GM03348 (cell line): ENCODE results near the gene HS1BP3.
A peak's percentile ranks its signal among the peaks of the same experiment; 100 is the strongest.

ENCODE experiments used
- DNase-seq: peaks from one replicate; pipeline ENCODE4 v3.0.0; 2012; ENCODE audit warnings: low spot score

HS1BP3 gene

GRCh38 chr2:20629581-20630171 lies 21.2 kb downstream of the HS1BP3 start:
- no peak for DNase-seq

GRCh38 chr2:20629181-20629580 lies 21.7 kb downstream of the HS1BP3 start:
- no peak for DNase-seq

GRCh38 chr2:20627712-20628380 lies 23.1 kb downstream of the HS1BP3 start:
- no peak for DNase-seq

- DNase-seq, result no peak
Measured at GRCh38 chr2:20626698-20627513, 24.0 kb downstream of the HS1BP3 start.

GRCh38 chr2:20626392-20626697 lies 24.6 kb downstream of the HS1BP3 start:
- DNase-seq, result no peak

DNA sequence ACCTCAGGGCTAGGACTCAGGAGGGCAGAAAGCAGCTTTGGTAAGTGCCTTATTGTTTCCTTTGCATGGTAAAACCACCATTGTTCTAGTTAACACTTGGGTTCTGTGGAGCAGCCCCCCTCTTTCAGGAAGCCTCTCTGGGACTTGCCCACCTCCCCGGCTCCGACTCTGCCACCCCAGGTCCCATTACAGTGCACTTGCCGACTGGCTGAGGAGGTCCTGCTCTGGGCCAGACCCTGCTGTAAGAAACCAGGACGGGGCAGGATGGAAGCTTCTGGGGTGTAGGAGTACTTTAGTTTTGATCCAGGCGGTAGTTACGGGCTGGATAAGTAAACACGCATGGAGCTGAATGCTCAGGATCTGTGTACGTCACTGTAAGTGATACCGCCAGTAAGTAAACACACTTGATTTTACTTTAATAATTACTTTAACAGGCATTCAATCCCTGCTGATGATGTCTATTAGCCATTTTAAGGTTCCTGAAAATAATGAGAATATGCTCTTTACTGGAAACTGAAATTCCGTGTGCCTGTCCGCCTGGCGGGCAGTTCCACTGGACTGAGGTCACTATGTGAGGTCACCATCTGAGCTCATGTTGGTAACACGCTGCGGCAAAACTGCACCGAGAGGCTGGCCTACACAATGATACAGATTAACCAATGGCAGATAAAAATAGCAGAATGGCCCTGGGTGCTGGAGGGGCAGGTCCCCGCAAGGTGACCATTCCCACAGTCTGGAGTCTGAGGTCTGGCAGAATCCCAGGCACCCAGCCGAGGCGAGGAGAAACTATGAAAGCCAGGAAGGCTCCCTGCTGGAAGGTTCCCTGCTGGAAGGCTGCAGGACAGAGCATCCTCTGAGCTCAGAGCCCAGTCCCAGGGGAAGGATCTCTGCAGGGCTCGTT lies 25.2 kb downstream of the HS1BP3 start:
- DNase-seq, result no peak

DNA sequence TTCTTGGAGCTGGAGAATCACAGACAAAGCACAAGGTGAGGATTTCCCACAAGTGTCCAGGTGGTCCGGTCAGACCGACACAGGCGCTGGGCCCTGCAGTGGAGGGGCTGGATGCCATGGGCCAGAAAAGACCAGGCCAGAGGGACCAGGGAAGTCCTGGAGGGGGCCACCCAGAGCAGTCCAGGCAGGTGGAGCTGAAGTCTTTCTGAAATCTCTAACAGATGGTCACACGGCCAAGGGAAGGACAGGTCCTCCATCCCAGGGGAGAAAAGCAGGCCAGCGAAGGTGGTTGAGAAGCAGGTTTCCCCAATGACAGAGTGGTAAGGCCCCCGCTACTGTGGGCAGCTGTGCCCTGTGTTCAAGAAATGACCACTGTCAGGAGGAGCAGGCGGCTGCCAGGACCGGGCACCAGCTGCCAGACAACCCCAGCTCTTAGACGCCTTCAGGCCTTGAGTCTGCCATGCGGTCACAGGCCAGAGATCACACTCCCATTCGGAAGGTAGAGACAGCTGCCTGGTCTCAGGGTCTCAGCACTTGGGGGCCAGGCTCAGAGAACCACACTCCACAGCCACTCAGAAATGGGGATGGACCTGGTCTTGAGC lies 25.9 kb downstream of the HS1BP3 start:
- DNase-seq, result no peak

- no peak for DNase-seq
Measured at GRCh38 chr2:20624156-20624883, 26.6 kb downstream of the HS1BP3 start.

GRCh38 chr2:20623741-20624155 lies 27.1 kb downstream of the HS1BP3 start:
- DNase-seq, result no peak

DNA sequence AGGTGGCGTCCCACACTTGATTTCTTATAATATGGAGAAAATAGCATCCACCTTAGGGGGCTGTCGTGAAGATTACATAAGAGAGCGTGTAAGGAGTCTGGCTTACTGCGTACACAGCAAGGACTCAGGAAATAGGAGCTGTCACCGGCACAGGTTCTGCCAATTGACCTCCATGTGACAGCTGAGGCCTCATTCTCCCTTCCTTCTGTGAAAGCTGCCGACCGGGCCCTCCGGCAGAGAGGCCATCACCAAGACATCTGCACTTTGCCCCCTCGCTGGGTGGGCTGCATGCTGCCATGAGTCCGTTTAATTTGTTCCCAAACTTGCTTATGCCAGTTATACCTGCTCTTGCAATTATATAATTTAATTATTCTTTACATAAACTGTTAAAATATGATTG lies 27.7 kb downstream of the HS1BP3 start:
- no peak for DNase-seq

GRCh38 chr2:20622731-20623130 lies 28.2 kb downstream of the HS1BP3 start:
- no peak for DNase-seq

DNA sequence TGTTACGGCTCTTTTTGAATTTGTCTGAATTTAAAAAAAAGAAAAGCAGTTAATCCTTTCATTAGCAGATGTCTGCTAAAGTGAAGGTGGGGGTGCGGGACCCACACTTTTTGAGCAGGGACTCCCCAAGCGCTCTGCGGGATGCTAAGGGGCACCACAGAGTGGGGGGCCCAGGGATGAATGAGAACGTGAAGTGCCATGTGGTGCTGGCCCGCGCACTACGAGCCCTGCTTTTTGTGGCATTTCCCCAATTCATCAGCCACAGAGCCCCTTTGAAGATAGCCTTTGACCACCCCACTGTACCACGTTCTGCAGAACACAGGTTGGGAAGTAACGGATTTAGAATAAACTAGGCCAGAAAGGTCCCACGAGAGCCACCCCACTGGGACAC lies 28.6 kb downstream of the HS1BP3 start:
- no peak for DNase-seq

- no peak for DNase-seq
Measured at GRCh38 chr2:20621366-20622295, 29.3 kb downstream of the HS1BP3 start.

- DNase-seq, result no peak
Measured at GRCh38 chr2:20620696-20621365, 30.1 kb downstream of the HS1BP3 start.

GRCh38 chr2:20620271-20620681 lies 30.6 kb downstream of the HS1BP3 start:
- DNase-seq, result no peak

DNA sequence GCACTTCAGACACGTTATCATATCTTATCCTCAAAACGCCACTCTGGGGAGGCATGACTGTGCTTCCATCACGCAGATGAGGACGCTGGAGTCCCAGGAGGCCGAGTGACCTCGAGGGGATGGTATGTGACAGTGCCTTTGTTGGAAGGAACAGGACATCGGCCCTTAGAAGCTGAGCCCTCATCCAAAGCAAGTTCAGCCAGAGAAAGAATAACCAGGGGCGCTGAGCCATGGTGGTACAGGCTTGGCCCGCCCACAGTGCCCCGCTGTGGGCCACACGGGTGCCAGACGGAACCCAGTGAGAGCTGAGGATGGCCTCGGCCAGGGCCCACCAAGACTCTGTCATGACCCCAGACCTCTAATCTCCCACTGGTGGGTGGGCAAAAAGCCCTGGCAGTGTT lies 31.3 kb downstream of the HS1BP3 start:
- no peak for DNase-seq

DNA sequence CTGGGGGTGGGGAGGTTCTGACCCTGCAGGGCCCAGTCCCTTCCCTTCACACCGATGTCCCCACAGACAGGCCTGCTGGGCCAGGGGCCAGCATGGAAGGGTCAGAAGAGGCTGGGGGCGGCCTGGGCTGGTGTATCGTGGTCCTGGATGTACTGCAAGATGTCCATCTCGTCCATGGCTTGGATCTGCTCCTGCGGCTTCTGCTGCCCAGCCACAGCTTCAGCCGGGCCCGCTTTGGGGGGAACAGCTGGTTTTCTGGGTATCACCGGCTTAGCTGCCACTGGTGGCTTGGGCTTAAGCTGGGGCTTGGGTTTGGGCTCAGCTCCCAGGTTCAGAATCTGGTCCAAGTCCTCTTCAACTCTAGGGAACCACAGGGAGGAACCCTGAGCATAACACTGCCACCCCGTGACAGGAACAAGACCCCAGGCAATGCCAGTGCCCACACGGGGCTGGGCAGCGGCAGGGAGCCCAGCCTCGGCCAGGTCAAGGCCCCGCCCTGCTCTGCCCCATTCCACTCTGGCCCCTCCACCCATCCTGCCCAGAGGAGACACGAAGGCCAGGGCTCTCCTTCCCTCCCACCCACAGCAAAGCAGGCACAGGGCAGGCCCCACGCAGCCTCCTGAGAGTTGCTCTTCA lies 31.9 kb downstream of the HS1BP3 start:
- DNase-seq, result no peak

DNA sequence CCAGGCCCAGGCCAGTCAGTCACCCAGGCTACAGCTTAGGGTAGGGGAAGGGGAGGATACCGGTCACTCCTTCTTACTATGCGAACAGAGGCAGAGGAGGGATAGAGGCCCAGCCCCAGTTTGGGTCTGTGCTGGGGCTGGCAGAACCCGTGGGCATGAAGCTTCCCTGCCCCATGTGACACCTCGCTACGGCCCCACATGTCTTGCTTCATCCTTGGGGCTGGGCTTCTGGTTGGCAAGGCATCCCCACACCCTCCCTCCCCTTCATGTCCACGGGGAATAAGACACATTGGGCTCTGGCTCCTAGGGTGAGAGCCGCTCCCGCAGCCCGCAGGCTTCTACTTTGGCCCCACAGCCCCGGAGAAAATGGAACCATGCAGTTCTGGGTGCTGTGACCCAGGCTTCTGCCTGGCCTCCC lies 32.4 kb downstream of the HS1BP3 start:
- DNase-seq, result peak; percentile 61

GRCh38 chr2:20617892-20618467 lies 32.9 kb downstream of the HS1BP3 start:
- peak; percentile 97 for DNase-seq
